ENCODE results near the gene COL4A5.
"Not testable (repeated sequence)": the region's sequence is repeated elsewhere in the genome, so short reads cannot be mapped to it uniquely, and the experiment has no call there.

GRCh38 chrX:108390976-108391717 is 48.5 kb upstream of the COL4A5 start:
- not testable (repeated sequence) for TF ChIP-seq TCF7L2 (IDR thresholded peaks at IDR 0.05; ENCODE audit: borderline replicate concordance, low read depth, low read length); CTCF (tag by site-specific recombination; IDR thresholded peaks at IDR 0.05)
